NCI-H1105 (cell line): ENCODE results near the gene VEPH1.

Source experiments
- DNase-seq: peaks from one replicate; lab custom pipeline; 2025; lab: John Stamatoyannopoulos, UW

VEPH1 gene

DNA sequence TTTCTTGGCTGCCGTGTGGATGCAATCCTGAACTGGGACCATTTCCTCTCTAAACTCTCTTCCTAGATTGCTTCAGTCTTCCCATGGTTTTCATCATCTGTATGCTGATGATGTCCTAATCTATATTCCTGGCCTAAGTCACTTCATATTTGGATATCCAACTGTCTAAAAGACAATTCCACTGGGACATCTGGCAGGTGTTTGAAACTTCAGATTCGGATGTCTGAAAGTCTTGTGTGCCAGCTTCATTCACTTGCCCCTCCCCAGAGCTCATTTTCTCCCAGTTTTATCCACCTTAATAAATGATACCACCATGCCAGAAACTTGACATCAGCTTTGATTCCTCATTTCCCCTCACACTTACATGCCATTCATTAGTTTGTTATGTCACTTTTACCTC is 201.5 kb downstream of the VEPH1 start:
- DNase-seq = no peak

DNA sequence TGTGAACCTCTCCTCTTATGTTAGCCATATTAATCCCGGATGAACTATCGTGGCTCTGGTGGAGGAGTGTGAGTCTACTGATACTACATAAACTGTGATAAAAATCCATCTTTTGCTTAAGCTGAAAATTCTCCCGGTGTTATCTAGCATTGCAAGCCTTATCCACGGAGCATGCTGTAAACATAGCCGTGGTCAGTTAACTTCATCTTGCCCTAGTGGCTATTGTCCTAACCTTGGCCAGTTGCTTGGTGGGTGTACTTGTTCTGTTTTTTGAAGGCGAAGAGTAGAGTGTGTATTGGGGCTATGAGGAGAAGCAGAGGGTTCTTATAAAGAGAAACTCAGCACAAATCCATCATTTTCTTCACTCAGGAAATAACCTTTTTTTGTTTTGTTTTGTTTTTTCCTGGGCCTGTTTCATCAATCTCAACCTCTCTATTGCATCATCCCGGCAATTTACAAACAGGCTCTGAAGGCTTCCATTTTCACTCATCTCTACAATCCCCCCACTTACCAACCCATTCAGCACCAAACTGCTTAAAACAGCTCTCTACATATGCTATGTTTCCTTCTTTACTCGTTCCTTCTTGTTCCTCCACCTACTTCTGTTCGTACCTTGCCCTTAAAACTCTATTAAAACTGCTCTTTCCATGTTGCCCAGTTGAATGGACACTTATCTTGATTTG is 202.1 kb downstream of the VEPH1 start:
- DNase-seq = no peak

DNA sequence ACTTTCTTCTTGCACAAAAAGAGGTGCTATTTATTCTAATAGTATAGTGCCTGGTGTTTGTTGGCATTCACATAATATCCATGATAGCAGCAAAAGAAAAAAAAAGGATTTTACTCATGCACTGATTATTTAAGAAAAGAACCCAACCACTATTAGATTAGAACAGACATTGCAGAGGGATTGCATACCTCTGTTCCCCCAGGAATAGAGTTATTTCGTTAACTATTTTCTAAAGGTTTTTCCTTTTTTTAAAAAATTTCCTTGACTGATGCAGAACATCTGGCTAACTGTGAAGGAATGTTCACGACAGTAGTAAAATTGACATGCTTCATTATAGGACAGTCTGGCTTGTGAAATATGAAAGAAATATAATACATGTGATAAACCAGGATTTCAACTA is 203.1 kb downstream of the VEPH1 start:
- DNase-seq = no peak

DNA sequence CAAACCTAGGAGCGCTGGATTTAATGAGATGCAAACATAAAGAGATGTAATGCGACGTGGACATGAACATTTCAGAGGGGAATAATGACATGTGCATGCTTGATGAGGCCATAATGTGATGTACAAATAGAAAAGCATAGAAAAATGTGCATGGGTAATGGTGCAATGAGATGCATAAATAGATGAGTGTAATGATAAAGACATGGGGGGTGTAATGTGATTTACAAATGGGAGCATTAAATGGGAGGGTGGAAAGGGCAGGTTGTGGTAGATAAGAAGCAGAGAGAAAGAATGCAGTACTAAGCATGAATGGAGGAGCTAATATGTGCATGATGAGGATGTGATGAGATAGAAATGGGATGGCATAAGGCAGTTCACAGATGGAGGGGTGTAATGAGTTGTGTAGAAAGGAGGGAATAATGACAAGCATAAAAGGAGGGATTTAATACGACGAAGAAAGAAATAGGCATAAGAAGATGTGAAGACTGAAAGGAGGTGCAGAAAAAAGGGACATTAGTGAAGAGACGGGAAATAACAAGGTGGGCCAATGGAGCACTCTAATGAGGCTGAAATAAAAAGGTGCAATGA is 205.8 kb downstream of the VEPH1 start:
- no peak for DNase-seq

DNA sequence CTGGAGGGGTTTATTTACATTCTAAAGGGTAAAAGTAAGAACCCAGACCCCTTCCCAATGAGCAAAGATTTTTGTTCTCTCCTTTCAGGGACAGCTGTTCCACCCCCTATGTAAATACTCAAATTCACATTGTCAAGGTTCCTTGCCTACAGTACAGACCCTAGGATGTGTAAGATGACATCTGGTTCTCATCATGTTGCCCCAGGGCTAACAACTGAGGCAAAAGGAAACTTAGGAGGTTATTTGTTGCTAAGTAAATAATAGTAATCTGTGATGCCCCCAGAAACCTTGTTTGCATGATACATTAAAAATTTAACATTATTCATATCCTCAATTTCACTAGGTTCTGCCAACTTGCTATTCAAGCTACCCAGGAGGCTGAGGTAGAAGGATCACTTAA is 208.3 kb downstream of the VEPH1 start:
- no peak for DNase-seq

DNA sequence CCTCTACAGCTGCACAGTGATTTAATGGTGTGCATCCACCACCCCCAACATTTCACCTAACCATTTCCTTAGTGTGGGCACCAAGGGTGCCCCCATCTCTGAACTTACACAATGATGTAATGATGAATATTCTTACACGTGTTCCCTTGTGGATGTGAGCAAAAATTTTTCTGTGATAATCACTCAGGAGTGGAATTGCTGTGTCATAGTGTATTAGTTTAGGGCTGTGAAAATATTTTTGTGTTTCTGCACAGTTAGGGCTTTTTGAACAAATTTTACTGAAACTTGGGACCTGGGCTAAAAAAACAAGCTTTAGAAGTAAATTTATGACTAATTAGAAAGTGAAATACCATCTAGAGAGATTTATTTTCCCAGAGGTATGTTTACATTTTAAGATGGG is 208.7 kb downstream of the VEPH1 start:
- DNase-seq = no peak

DNA sequence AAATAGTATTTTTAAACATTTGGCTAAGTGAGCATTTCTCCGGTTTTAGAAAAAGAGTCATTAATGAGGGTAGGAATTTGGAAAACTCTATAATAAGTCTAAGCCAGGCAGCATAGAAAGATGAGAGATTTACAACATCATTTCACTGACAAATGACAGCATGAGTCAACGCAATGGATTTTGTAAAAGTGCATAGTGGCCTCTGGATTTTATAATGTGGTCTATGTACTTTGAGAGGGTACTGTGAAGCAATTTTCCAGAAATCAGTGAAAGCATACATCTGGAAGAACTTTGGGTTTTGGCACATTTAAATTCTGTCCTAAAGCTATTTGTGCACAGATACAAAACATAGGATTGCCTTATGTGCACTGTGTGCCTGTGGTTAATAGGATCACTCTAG is 212.4 kb downstream of the VEPH1 start:
- no peak for DNase-seq

DNA sequence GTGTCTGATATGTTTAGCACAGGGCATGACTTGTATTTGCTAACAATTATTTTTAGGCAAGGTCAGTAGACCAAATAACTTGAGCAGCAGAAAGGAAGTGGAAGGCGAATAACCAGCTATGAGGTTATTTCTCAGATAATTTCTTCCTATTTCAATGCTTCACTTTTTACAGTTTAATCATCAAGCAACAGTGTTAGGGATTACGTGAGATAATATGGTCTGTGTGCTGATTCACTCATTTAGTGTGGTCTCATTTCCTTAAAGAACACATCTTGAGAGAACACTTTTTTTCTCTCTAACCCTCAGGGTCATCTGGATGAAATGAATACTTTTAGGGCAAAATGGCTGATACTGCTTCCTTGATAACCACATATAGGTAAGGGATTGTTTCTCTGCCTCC is 217.2 kb downstream of the VEPH1 start:
- no peak for DNase-seq

DNA sequence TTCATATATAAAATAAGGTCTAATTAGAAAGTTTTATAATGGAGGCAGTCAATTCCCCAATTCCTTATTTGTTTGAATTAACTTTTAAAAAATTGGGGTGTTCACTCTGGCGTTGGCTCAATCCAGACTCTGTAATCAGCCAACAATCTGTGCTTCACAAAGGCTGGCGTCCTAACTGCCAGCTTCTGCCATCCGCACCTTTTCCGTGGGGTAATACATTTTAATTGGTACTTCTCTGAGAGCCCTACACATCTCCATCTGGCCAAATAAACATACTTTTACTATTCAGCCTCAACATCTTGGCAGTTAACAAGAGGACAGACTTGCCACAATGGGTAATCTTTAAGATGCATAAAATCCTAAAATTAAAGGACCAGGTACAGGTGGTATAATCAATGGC is 218.1 kb downstream of the VEPH1 start:
- no peak for DNase-seq

DNA sequence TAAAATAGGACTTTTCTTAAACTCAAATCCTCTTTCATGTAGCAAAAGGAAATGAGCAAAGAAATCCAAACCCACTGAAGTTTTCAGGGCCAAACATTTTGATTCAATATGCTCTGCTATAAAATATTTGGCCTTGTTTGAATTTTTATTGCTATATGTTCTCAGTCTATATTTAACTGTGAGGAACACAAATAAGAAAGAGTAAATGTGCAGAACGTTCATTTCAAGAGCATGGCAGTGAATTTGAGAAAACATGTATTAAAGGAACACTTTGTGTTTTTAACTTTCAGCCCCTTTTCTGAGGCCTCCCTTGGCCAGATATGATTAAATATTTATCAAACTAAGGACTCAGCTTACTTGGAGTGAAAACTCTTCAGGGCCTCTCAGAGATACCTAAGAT is 218.5 kb downstream of the VEPH1 start:
- no peak for DNase-seq

DNA sequence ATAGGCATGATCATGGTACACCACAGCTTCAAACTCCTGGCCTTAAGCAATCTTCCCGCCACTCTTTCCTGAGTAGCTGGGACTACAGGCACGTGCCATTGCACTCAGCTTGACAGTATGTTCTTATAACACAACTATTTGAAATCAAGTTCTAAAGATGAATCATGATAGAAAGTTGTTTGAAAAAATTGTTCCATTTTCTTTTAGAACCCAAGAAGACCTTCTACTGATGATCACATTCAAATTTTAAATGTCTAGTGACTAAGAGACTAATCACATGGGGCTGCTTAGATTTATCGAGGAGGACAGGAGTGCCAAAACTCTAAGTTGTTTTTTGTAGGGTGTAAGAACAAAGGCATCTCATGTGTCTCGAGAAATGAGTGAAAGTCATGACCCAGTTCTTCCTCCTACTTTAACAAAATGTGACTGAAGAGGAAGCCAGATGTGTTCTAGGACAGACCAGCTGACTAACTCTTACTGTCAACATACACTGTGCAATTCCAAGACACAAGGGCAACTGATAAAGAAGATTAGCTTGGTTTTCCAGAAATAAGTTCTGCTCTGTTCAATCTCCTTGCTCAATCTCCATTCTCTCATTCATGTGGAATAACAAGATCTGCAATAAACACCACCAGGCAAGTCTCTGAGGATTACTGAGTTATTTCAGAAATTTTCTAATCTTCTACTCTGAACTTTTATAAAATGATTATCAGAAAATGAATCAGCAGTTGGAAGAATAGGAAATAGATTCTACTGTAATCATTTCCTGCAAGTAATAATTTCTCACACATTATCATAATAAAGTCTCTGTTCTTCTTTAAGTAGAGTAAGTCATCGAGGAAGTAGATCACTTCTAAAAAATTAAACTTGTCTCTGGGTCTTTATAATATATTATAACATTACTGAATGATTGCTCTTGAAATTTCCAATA is 220.7 kb downstream of the VEPH1 start:
- DNase-seq = no peak

DNA sequence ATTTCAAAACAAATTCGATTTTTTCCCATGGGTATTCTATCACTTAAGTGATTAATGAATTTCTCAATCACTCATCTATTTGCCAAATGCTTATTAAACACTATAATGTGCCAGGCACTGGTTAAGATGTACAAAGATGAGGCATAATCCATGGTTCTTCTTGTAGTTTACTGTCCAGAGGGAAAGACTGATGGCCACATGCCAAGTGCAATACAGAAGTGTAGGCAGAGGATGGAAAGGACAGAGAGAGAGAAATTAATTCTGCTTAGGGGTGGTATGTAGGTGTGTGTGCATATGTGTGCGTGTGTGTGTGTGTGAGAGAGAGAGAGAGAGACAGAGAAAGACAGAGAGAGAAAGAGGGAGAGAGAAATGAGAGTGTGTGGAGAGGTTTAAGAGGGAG is 222.4 kb downstream of the VEPH1 start:
- no peak for DNase-seq

DNA sequence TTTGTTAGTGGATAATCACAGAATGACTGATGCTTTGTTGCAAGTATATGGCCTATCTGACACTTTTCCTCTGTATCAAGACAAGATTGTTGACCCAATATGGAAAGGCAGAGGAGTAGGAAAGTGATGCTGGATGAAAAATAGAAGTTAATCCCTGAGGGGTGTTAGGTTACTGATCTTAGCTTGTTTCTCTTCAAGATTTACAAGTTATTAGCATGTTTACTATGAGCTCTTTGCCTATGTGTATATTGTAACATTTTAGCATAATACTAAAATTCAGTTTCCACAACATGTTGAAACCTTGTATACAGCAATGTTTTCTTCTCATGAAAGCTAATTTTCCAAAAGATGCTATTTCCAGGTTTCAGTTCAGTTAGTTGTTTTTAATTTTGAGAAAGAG is 222.9 kb downstream of the VEPH1 start:
- DNase-seq = no peak

DNA sequence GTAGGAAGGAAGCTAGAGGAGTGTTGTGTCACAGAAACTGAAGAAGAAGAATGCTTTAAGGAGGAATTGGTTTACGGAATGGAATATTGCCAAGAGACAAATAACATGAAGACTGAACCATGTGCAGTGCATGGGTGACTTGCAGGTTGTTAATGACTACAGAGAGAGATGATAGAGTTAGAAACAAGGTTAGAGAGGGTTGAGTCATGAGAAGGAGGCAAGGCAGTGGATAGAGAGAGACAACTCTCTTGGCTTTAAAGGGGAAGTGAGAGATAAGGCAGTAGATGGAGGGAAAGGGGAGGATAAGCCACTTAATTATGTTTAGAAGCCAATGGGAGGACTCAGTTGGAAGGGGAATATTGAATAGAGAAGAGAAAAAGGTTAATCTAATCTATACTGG is 224.0 kb downstream of the VEPH1 start:
- DNase-seq = no peak

DNA sequence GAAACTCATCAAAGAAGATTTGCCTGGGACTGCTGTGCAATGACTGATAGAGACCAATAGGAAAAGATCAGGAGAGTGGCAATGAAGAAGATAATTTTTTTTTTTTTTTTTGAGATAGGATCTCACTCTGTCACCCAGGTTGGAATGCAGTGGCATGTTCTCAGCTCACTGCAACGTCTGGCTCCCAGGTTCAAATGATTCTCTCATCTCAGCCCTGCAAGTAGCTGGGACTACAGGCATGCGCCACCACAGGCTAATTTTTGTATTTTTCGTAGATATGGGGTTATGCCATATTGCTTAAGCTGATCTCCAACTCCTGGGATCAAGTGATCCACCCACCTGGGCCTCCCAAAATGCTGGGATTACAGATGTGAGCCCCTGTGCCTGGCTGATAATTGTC is 226.4 kb downstream of the VEPH1 start:
- DNase-seq = no peak

DNA sequence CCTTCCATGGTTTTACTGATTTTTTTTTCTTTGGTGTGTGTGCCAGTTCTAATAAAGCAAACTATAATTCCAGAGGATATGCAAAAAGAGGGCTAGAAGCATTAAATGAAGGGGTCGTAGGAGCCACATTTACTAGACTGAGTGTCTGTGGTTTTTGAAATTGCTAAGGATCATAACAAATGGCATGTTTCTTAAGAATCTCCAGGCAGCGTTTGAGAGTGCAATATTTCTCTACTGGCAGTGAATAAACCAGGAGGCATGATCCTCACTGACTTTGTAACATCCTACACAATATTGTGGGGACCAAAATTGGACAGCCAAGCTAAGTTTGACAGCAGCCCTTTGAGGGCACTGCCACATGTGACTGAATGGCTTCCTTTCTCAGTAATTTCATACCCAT is 227.4 kb downstream of the VEPH1 start:
- no peak for DNase-seq

DNA sequence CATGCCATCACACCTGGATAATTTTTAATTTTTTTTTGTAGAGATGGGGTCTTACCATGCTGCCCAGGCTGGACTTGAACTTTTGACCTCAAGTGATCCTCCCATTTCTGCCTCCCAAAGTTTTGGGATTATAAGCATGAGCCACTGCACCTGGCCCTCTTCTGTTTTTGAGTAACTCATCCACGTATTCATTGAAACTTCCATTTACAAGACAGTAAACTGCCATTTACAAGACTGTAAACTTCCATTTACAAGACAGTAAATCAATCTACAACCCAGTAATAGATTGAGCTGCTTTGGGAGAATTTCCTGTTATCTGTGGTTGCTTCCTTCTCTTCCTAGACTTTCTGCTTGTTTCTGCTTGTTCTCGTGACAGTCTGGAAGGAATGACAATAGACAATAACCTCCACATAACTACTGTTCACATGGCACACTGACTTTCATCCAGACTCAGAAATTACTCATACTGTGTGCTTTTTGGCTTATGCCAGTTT is 228.5 kb downstream of the VEPH1 start:
- no peak for DNase-seq

DNA sequence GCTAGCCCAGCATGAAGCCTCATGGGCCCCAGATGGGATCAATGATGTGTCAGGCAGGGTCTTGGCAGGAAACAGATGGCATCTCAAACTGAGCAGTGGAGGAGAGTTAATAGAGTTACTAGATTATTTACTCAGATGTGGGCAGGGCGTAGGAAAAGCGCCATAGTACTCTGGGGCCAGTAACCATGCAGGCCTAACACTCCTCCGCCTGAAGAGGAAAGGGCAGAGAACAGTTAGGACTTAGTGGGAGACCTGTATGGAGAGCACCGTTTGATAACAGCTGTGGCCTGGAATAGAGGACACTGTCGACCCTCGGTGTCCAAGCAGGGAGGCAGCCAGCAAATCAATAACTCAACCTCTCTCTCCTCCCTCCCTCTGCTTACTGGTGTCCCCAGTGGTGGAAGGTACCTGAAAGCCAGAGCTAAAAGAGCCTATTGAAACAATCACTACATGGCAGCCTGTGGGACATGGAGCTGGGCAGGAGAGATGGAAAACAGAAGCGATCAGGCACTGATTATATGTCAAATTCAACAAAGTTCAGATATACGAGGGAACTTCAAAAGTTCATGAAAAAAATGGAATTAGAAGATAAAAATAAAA is 231.8 kb downstream of the VEPH1 start:
- no peak for DNase-seq

DNA sequence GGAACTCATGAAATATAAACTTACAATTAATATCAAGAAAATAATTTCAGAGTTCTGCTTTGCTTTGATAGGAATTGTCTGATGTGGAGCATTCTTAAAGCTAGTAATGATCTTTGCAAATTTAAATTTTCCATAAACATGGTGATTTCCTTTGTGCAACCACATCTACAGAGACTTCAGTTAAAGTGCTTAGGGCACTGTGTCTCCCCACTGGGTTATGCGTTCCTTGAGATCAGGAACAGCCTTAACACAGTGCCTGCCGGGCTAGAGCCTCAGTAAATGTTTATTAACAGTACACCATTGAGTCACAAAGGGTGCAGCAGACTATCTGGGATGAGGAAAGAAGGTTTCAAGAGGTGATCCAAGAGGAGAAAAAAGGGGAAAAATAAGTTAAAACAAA is 235.2 kb downstream of the VEPH1 start:
- DNase-seq = no peak

DNA sequence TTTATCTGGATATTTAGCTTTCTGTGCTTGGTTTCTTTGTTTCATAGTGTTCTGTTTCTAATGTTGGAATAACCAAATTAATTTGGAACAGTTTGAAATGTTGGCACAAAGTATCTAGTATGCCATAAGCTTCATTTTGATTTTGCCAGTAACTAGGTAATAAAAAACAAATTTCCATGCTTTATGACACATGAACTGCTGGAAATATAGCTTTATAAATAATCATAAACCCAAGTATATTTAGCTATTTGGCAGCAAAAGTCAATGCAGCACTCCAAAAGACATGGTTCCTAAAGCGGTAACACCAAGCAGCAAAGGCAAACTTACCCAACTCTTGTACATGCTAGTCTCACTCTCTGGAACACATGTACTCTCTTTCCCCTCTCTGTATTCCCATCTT is 237.3 kb downstream of the VEPH1 start:
- no peak for DNase-seq

DNA sequence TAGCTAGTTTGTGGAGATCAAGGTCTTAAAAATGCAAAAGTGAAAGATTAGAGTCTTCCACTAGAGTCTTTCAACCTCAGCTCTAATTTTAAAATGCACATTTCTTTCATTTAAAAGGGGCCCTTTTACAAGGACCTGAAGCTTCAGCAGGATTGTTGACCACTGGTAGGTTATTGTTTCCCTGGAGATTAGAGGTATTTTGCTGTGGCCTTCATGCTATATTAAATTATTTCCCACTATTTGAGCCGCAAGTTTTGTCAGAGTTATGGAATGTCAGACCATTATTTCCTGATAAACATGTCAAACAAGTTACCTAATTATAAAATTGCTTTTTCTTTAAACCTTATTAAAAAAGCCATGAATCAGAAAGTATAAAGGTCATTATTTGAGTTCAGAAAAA is 240.2 kb downstream of the VEPH1 start:
- DNase-seq = no peak

DNA sequence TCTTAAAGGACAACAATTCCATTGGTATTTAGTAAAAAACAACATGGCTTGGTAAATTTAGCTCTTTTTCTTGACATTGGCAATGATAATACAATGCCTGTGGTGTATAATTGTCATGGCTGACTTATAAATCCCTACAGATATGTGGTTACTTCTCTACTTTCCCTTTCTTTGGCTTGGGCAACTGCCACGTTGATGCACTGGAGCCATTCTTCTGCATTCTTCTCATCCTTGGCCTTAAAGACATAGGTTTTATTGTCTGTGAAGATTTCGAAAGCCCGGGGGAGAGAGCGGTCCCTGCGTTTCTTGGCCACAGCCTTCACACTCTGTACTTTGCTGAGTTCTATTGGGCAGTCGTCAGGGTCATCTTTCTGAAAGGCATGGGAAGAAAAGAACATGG is 242.2 kb downstream of the VEPH1 start:
- no peak for DNase-seq

DNA sequence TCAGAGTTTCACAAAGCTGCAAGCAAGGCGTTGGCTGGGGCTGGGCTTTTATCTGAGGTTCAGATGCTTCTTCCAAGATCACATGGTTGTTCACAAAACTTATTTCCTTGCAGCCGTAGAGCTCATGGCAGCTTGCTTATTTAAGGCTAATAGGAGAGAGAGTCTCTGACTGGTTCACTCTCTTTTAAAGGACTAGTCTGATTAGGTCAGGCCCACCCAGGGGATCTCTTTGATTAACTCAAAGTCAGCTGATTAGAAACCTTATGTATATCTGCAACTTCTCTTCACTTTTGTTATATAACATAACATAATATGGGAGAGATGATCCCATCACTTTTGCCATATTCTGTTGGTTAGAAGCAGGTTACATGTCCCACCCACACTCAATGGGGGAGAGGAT is 243.4 kb downstream of the VEPH1 start:
- DNase-seq = no peak
